SH-SY5Y (cell line): Measurements from ENCODE around the gene GPR33.

Source experiments
- GATA2 ChIP-seq: IDR thresholded peaks from 2 replicates; pipeline ENCODE4 v1.6.1; 2011; ENCODE audit warnings: mild to moderate bottlenecking, low read depth, low read length
- GATA3 ChIP-seq: IDR thresholded peaks from 2 replicates; pipeline ENCODE4 v1.6.1; 2011; ENCODE audit warnings: low read depth, mild to moderate bottlenecking, low read length, moderate library complexity

- TF ChIP-seq GATA3 (no peak), GATA2 (no peak)
Observed at GRCh38 chr14:31435276-31435675, 52.6 kb downstream of the GPR33 start.
